Activated naive CD4-positive, alpha-beta T cell treated with anti-CD3 and anti-CD28 coated beads, Interleukin-2, amount 10 ng/mL, durations not matched to agents 7 days and 5 days (primary cell): ENCODE data around the gene RIN2.

Source experiments
- CTCF ChIA-PET: fragments of 350-600 bp; sonication (Branson Sonifier 250); formaldehyde crosslinking; loops from one replicate; lab custom pipeline; 2021; ENCODE audit warnings: antibody characterized with exemption; lab: Charles Lee
- DNase-seq: peaks from one replicate; pipeline ENCODE4 v3.0.0-alpha.2; 2020
- H3K27ac Mint-ChIP-seq: one replicate; pipeline ENCODE4 v1.8.0; 2021; ENCODE audit warnings: mild to moderate bottlenecking, moderate library complexity, mixed read lengths
- H3K27me3 Mint-ChIP-seq: one replicate; pipeline ENCODE4 v1.8.0; 2021; ENCODE audit warnings: mild to moderate bottlenecking, mixed read lengths
- H3K36me3 Mint-ChIP-seq: one replicate; pipeline ENCODE4 v1.8.0; 2021; ENCODE audit warnings: mixed read lengths
- H3K4me1 Mint-ChIP-seq: one replicate; pipeline ENCODE4 v1.8.0; 2021; ENCODE audit warnings: mixed read lengths
- H3K4me3 Mint-ChIP-seq: one replicate; pipeline ENCODE4 v1.8.0; 2021; ENCODE audit warnings: mild to moderate bottlenecking, moderate library complexity, mixed read lengths
- H3K9me3 Mint-ChIP-seq: one replicate; pipeline ENCODE4 v1.8.0; 2021; ENCODE audit warnings: mixed read lengths

RIN2 gene

GRCh38 chr20:19765913-19766312 is 7.9 kb downstream of the RIN2 start:
- CTCF ChIA-PET, result no interaction called here
- no peaks in the 10 kb centered on the region for H3K27me3 Mint-ChIP-seq

GRCh38 chr20:19767070-19767469 is 9.0 kb downstream of the RIN2 start:
- no peaks in the 10 kb centered on the region for H3K27me3 Mint-ChIP-seq
- CTCF ChIA-PET, result no interaction called here

More at GRCh38 chr20:19765913-19766312, 7.9 kb downstream of the RIN2 start:
- no peaks in the 10 kb centered on the region for H3K9me3 Mint-ChIP-seq
- no peak for DNase-seq
- no peak overlapping the region for H3K27ac Mint-ChIP-seq
- H3K36me3 Mint-ChIP-seq, result no peaks in the 10 kb centered on the region
- no peak overlapping the region for H3K4me3 Mint-ChIP-seq
- no peaks in the 10 kb centered on the region for H3K4me1 Mint-ChIP-seq

DNA sequence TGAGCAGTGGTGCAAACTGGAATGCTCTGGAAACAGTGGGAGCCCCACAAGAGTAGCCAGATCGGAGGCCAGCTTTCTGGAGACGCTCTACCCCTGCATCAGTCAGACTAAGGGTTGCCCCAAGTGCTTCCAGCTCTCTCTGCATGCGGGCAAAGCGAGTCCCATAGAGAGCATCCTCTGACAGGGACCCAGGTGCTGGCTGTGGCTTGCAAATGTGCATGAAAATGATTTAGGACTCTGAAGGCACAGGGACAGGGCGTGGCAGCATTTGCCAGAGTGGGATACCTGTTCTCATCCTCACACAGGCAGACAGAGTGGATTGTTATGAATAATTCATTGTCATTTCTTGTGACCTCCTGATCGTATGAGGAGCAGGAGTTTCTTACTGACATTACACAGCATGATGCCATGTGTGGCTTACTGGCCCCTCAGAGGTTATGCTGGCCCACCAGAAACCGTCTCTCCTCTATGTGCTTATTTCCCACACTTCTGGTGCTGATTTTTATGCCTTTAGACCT is 10.3 kb downstream of the RIN2 start:
- Mint-ChIP-seq H3K9me3 (no peaks in the 10 kb centered on the region), H3K36me3 (no peaks in the 10 kb centered on the region), H3K4me1 (no peaks in the 10 kb centered on the region), H3K4me3 (no peak overlapping the region), H3K27me3 (no peaks in the 10 kb centered on the region), H3K27ac (no peak overlapping the region)
- no peak for DNase-seq
- CTCF ChIA-PET, result no interaction called here

More at GRCh38 chr20:19767070-19767469, 9.0 kb downstream of the RIN2 start:
- Mint-ChIP-seq H3K4me3 (no peak overlapping the region), H3K27ac (no peak overlapping the region), H3K4me1 (no peaks in the 10 kb centered on the region), H3K9me3 (no peaks in the 10 kb centered on the region), H3K36me3 (no peaks in the 10 kb centered on the region)
- no peak for DNase-seq

- no peak for DNase-seq
- Mint-ChIP-seq H3K4me1 (no peaks in the 10 kb centered on the region), H3K4me3 (no peak overlapping the region), H3K9me3 (no peaks in the 10 kb centered on the region), H3K27me3 (no peaks in the 10 kb centered on the region), H3K27ac (no peak overlapping the region), H3K36me3 (no peaks in the 10 kb centered on the region)
- CTCF ChIA-PET, result no interaction called here
Measured at GRCh38 chr20:19769507-19769906, 11.4 kb downstream of the RIN2 start.

GRCh38 chr20:19770375-19770774 is 12.3 kb downstream of the RIN2 start:
- H3K9me3 Mint-ChIP-seq, result no peaks in the 10 kb centered on the region
- CTCF ChIA-PET, result no interaction called here
- no peaks in the 10 kb centered on the region for H3K36me3 Mint-ChIP-seq
- no peaks in the 10 kb centered on the region for H3K27me3 Mint-ChIP-seq
- no peak for DNase-seq
- no peak overlapping the region for H3K27ac Mint-ChIP-seq
- no peak overlapping the region for H3K4me3 Mint-ChIP-seq
- H3K4me1 Mint-ChIP-seq, result no peaks in the 10 kb centered on the region

GRCh38 chr20:19771031-19771430 is 13.0 kb downstream of the RIN2 start:
- Mint-ChIP-seq H3K27ac (no peak overlapping the region), H3K4me1 (no peaks in the 10 kb centered on the region), H3K4me3 (no peak overlapping the region), H3K36me3 (no peaks in the 10 kb centered on the region), H3K9me3 (no peaks in the 10 kb centered on the region), H3K27me3 (no peaks in the 10 kb centered on the region)
- CTCF ChIA-PET, result no interaction called here
- no peak for DNase-seq

DNA sequence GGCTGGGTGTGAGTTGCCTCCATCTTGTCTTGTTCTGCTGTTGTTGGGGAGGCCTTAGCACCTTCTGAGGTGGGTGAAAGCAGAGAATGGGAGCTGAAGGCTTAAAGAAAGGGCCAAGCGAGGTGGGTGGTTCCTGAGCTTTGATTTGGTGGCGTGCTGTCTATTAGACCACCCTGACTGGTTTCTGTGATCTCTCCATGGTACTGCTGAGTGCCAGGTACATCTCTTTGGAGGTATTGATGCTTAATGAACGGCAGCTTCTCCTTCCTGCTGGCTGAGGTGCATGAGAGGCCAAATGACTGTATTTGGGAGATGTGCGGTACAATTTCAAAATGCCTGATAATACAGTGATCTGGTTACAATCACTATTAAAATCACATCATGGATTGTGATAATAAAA is 15.4 kb downstream of the RIN2 start:
- no peaks in the 10 kb centered on the region for H3K4me1 Mint-ChIP-seq
- H3K4me3 Mint-ChIP-seq, result no peak overlapping the region
- H3K36me3 Mint-ChIP-seq, result no peaks in the 10 kb centered on the region
- no peaks in the 10 kb centered on the region for H3K9me3 Mint-ChIP-seq
- no peak overlapping the region for H3K27ac Mint-ChIP-seq
- H3K27me3 Mint-ChIP-seq, result no peaks in the 10 kb centered on the region
- CTCF ChIA-PET, result no interaction called here
- DNase-seq, result no peak

DNA sequence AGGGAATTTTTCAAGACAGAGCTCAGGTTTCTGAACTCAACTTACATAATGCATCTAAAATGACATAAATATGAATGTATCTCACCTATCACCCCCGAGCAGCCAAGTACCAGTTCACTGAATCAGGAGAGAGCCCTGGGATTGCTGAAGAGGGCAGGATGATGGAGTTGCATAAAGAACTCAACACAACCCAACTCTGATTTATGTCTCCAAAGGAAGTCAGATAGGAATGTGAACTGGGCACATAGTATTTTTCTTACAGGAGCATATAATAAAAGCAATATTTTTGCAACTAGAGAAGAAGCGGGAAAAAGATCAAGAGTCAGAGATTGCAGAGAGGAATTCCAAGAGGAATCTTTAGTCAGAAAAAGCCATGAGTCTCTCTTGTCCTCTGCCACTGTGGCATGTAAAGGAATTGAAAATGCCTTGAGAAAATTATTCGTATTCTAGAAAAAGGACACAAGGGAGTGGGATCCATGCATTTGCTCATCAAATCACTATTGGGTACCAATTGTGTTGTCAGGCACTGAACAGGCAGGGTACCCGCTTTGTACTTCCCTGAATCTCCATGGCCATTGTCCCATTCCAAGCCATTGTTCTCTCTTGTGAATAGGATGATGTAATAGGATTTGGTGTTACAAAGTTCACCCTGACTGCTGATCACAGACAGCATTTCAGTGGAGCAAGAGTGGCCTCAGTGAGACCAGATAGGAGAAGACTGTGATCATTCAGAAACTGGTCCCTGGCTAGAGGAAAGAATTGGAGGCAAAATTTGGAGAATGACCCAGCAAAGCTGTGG is 16.3 kb downstream of the RIN2 start:
- CTCF ChIA-PET, result no interaction called here
- Mint-ChIP-seq H3K9me3 (no peaks in the 10 kb centered on the region), H3K27ac (no peak overlapping the region), H3K27me3 (no peaks in the 10 kb centered on the region), H3K4me3 (no peak overlapping the region), H3K4me1 (no peaks in the 10 kb centered on the region), H3K36me3 (no peaks in the 10 kb centered on the region)
- DNase-seq, result no peak

GRCh38 chr20:19775353-19776253 is 17.5 kb downstream of the RIN2 start:
- Mint-ChIP-seq H3K4me1 (no peaks in the 10 kb centered on the region), H3K4me3 (no peak overlapping the region), H3K27me3 (no peaks in the 10 kb centered on the region), H3K36me3 (no peaks in the 10 kb centered on the region), H3K27ac (no peak overlapping the region), H3K9me3 (no peaks in the 10 kb centered on the region)
- no peak for DNase-seq
- CTCF ChIA-PET, result no interaction called here

GRCh38 chr20:19777315-19777714 is 19.3 kb downstream of the RIN2 start:
- H3K36me3 Mint-ChIP-seq, result no peaks in the 10 kb centered on the region
- no peak overlapping the region for H3K27ac Mint-ChIP-seq
- CTCF ChIA-PET, result no interaction called here
- no peaks in the 10 kb centered on the region for H3K27me3 Mint-ChIP-seq
- H3K4me3 Mint-ChIP-seq, result no peak overlapping the region
- no peaks in the 10 kb centered on the region for H3K9me3 Mint-ChIP-seq
- H3K4me1 Mint-ChIP-seq, result no peaks in the 10 kb centered on the region
- no peak for DNase-seq

GRCh38 chr20:19777981-19778380 is 19.9 kb downstream of the RIN2 start:
- Mint-ChIP-seq H3K4me3 (no peak overlapping the region), H3K36me3 (no peaks in the 10 kb centered on the region), H3K27me3 (no peaks in the 10 kb centered on the region), H3K27ac (no peak overlapping the region), H3K4me1 (no peaks in the 10 kb centered on the region), H3K9me3 (no peaks in the 10 kb centered on the region)
- CTCF ChIA-PET, result no interaction called here
- DNase-seq, result no peak

DNA sequence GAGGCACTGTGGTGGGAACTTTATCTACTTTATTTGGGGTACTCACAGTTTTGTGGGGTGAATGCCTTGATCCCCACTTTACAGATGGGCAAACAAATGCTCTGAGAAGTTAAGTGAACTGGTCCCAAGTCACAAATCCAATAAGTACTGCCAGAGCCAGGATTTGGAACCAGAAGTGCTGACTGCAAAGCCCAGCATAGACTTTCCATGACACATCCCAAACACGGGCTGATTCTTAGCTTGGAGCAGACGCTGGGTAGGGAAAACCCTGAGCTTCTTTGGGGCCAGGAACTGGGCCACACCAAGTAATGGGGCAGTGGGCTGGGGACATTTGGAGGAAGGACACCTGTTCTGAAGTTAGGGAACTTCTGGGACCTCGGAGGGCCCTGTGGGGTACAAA is 20.3 kb downstream of the RIN2 start:
- no peak overlapping the region for H3K27ac Mint-ChIP-seq
- H3K4me3 Mint-ChIP-seq, result no peak overlapping the region
- CTCF ChIA-PET, result no interaction called here
- H3K4me1 Mint-ChIP-seq, result no peaks in the 10 kb centered on the region
- no peaks in the 10 kb centered on the region for H3K9me3 Mint-ChIP-seq
- H3K36me3 Mint-ChIP-seq, result no peaks in the 10 kb centered on the region
- no peaks in the 10 kb centered on the region for H3K27me3 Mint-ChIP-seq
- no peak for DNase-seq

DNA sequence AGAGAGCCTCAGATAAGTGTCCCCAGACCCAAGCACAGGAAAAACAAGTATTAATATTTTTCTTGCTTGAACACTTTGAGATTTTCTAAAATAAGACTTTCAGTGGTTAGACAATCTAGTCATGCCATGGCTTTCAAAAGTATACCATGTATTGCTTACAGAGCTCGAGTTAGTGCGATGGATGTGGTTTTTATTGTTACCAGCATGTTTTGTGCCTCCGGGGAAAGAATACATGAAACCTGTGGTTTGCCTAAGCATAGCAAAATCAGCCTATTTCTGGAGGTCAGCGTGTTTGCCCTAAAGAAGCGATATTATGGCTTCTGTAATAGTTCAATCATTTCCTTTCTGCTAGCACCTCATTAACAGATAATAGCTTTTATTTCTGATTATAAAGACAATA is 21.6 kb downstream of the RIN2 start:
- no peak overlapping the region for H3K27ac Mint-ChIP-seq

GRCh38 chr20:19780261-19780660 is 22.2 kb downstream of the RIN2 start:
- CTCF ChIA-PET, result no interaction called here
- Mint-ChIP-seq H3K4me3 (no peak overlapping the region), H3K36me3 (no peaks in the 10 kb centered on the region), H3K9me3 (no peaks in the 10 kb centered on the region), H3K27ac (no peak overlapping the region), H3K4me1 (no peaks in the 10 kb centered on the region), H3K27me3 (no peaks in the 10 kb centered on the region)
- DNase-seq, result no peak

More for the DNA sequence above, 21.6 kb downstream of the RIN2 start:
- Mint-ChIP-seq H3K4me3 (no peak overlapping the region), H3K27me3 (no peaks in the 10 kb centered on the region), H3K9me3 (no peaks in the 10 kb centered on the region), H3K4me1 (no peaks in the 10 kb centered on the region), H3K36me3 (no peaks in the 10 kb centered on the region)
- DNase-seq, result no peak
- CTCF ChIA-PET, result no interaction called here
